CD8-positive, alpha-beta memory T cell (primary cell): ENCODE data around the gene SUDS3. TPM values are rescaled to one million over a fixed set of nuclear protein-coding genes. Genes with fewer than 3 reads are reported as not detected.

Experiments
- CTCF ChIA-PET: fragments of 350-600 bp; sonication (Branson Sonifier 250); formaldehyde crosslinking; loops from one replicate; lab custom pipeline; 2021; ENCODE audit warnings: antibody characterized with exemption; lab: Charles Lee
- POLR2A ChIA-PET: fragments of 350-600 bp; sonication (Branson Sonifier 250); formaldehyde crosslinking; loops from one replicate; lab custom pipeline; 2021; ENCODE audit warnings: antibody characterized with exemption; lab: Charles Lee
- DNase-seq, 5 donors: peaks; one replicate each; pipeline versions ENCODE4 v3.0.0 to v3.0.0-alpha.2; 2020 to 2022; ENCODE audit warnings: mixed read lengths in 1 of 5
- H3K27ac ChIP-seq: one replicate; pipeline ENCODE4 v1.7.0; 2013; ENCODE audit warnings: low read depth, mild to moderate bottlenecking, low read length, moderate library complexity
- H3K27me3 ChIP-seq: 2 replicates; pipeline ENCODE4 v1.7.0; 2013; ENCODE audit warnings: low read length, mild to moderate bottlenecking; ENCODE audit not compliant: insufficient read depth, poor library complexity, severe bottlenecking
- H3K36me3 ChIP-seq: 2 replicates; pipeline ENCODE4 v1.7.0; 2013; ENCODE audit warnings: mild to moderate bottlenecking, low read length, moderate library complexity; ENCODE audit not compliant: insufficient read depth
- H3K4me1 ChIP-seq: 2 replicates; pipeline ENCODE4 v1.7.0; 2013; ENCODE audit warnings: mild to moderate bottlenecking, low read length, moderate library complexity; ENCODE audit not compliant: insufficient read depth
- H3K4me3 ChIP-seq: 2 replicates; pipeline ENCODE4 v1.7.0; 2013; ENCODE audit warnings: mild to moderate bottlenecking, low read length
- H3K9me3 ChIP-seq: 2 replicates; pipeline ENCODE4 v1.7.0; 2013; ENCODE audit warnings: mild to moderate bottlenecking, low read length
- H3K27ac Mint-ChIP-seq, 8 donors: one replicate each; pipeline ENCODE4 v1.8.0; 2020 to 2021; ENCODE audit warnings: mixed read lengths in 8 of 8, mild to moderate bottlenecking in 6 of 8, inconsistent platforms in 3 of 8, moderate library complexity in 3 of 8
- H3K27me3 Mint-ChIP-seq, 2 donors: one replicate each; pipeline ENCODE4 v1.8.0; 2020 to 2021; ENCODE audit warnings: mixed read lengths in 2 of 2, mild to moderate bottlenecking in 1 of 2, moderate library complexity in 1 of 2
- H3K36me3 Mint-ChIP-seq, 3 donors: one replicate each; pipeline ENCODE4 v1.8.0; 2020 to 2021; ENCODE audit warnings: mixed read lengths in 3 of 3, inconsistent platforms in 1 of 3, mild to moderate bottlenecking in 1 of 3
- H3K4me1 Mint-ChIP-seq, 3 donors: one replicate each; pipeline ENCODE4 v1.8.0; 2020 to 2021; ENCODE audit warnings: mixed read lengths in 3 of 3, inconsistent platforms in 1 of 3, mild to moderate bottlenecking in 1 of 3
- H3K4me3 Mint-ChIP-seq, 7 donors: one replicate each; pipeline ENCODE4 v1.8.0; 2020 to 2021; ENCODE audit warnings: mixed read lengths in 7 of 7, mild to moderate bottlenecking in 6 of 7, moderate library complexity in 4 of 7, inconsistent platforms in 2 of 7
- H3K9me3 Mint-ChIP-seq, 5 donors: one replicate each; pipeline ENCODE4 v1.8.0; 2020 to 2022; ENCODE audit warnings: mixed read lengths in 5 of 5, mild to moderate bottlenecking in 3 of 5, moderate library complexity in 2 of 5, inconsistent platforms in 1 of 5
- polyA plus RNA-seq: library from polyadenylated mRNA; unstranded; fragments of 300-500 nt; fragmentation: Illumina TruSeq; gene quantifications from one replicate; pipeline ENCODE4 v1.2.3, GENCODE V29; 2021
- total RNA-seq, 2 experiments: library from RNA; stranded (reverse); gene quantifications; one replicate each; pipeline ENCODE4 v1.2.3, GENCODE V29; 2021

SUDS3 gene
- total RNA-seq (10 to 100 TPM; 23.8 to 25.1 TPM), polyA plus RNA-seq (16.2 TPM)

GRCh38 chr12:118376089-118377020, at the start of gene SUDS3:
TSS of gene SUDS3 (plus strand) at chr12:118376555. CDS start at chr12:118376692, 137 bp downstream.
- H3K36me3 ChIP-seq = peaks cover 5% of the 10 kb centered on the region
- ChIA-PET POLR2A (interaction anchor here (0.7 to 1.8 kb wide), 7 partner anchors 9 to 1292 kb away, joined by 3 to 27 read pairs (median 5); partner anchors contain the start of genes PRKAB1 and WSB2), CTCF (interaction anchor here (0.6 to 4.8 kb wide), 48 partner anchors 9 to 1292 kb away, joined by 3 to 95 read pairs (median 4); partner anchors contain the start of genes PEBP1, PRKAB1 and RFC5)
- Mint-ChIP-seq H3K36me3 (peaks cover 0 to 36% (median 2%) of the 10 kb centered on the region in 3 donors), H3K27me3 (peaks cover 0 to 3% of the 10 kb centered on the region in 2 donors), H3K4me1 (peaks cover 36 to 64% (median 43%) of the 10 kb centered on the region in 3 donors), H3K4me3 (peak within 1 kb of the TSS; percentile 73 to 99 (median 96)), H3K27ac (peak within 1 kb of the TSS; percentile 98 to 100 (median 99)), H3K9me3 (no peaks in the 10 kb centered on the region)
- DNase-seq = peak; percentile 89 to 95 (median 92)
- H3K27ac ChIP-seq = peak within 1 kb of the TSS; percentile 81
- no peaks in the 10 kb centered on the region for H3K27me3 ChIP-seq
- H3K4me1 ChIP-seq = peaks cover 33% of the 10 kb centered on the region
- peak within 1 kb of the TSS; percentile 86 for H3K4me3 ChIP-seq
- H3K9me3 ChIP-seq = no peaks in the 10 kb centered on the region

- Histone ChIP-seq H3K36me3 (no peaks in the 10 kb centered on the region), H3K27me3 (no peaks in the 10 kb centered on the region), H3K9me3 (no peaks in the 10 kb centered on the region), H3K4me3 (no peak overlapping the region), H3K27ac (no peak overlapping the region), H3K4me1 (peaks cover 4% of the 10 kb centered on the region)
- Mint-ChIP-seq H3K9me3 (no peaks in the 10 kb centered on the region), H3K4me1 (peaks cover 41 to 65% (median 53%) of the 10 kb centered on the region in 3 donors), H3K27me3 (no peaks in the 10 kb centered on the region), H3K27ac (peak overlapping the region in 1 of 8 donors; percentile 21), H3K36me3 (peaks cover 0 to 22% (median 3%) of the 10 kb centered on the region in 3 donors), H3K4me3 (no peak overlapping the region)
- no peak for DNase-seq
- ChIA-PET CTCF (no interaction called here), POLR2A (no interaction called here)
These were observed 49.4 kb upstream of the SUDS3 start for GRCh38 chr12:118326991-118327390.

- Mint-ChIP-seq H3K36me3 (peaks cover 0 to 22% (median 3%) of the 10 kb centered on the region in 3 donors), H3K4me3 (no peak overlapping the region)
These were observed 49.0 kb upstream of the SUDS3 start for GRCh38 chr12:118327391-118327790.

GRCh38 chr12:118328486-118329330, 47.6 kb upstream of the SUDS3 start:
- Histone ChIP-seq H3K36me3 (no peaks in the 10 kb centered on the region), H3K4me3 (no peak overlapping the region), H3K4me1 (peaks cover 4% of the 10 kb centered on the region), H3K27ac (no peak overlapping the region), H3K27me3 (no peaks in the 10 kb centered on the region), H3K9me3 (no peaks in the 10 kb centered on the region)
- Mint-ChIP-seq H3K4me1 (peaks cover 52 to 74% (median 59%) of the 10 kb centered on the region in 3 donors), H3K9me3 (no peaks in the 10 kb centered on the region), H3K27me3 (no peaks in the 10 kb centered on the region), H3K36me3 (peaks cover 0 to 29% (median 7%) of the 10 kb centered on the region in 3 donors), H3K4me3 (no peak overlapping the region), H3K27ac (no peak overlapping the region)
- ChIA-PET POLR2A (no interaction called here), CTCF (no interaction called here)
- DNase-seq = no peak

More at GRCh38 chr12:118327391-118327790, 49.0 kb upstream of the SUDS3 start:
- peaks cover 4% of the 10 kb centered on the region for H3K4me1 ChIP-seq
- peaks cover 44 to 69% (median 53%) of the 10 kb centered on the region in 3 donors for H3K4me1 Mint-ChIP-seq
- ChIA-PET CTCF (no interaction called here), POLR2A (no interaction called here)
- H3K27me3 Mint-ChIP-seq = no peaks in the 10 kb centered on the region
- H3K9me3 Mint-ChIP-seq = no peaks in the 10 kb centered on the region
- H3K4me3 ChIP-seq = no peak overlapping the region
- peak overlapping the region in 1 of 8 donors; percentile 6 for H3K27ac Mint-ChIP-seq
- H3K27ac ChIP-seq = no peak overlapping the region
- H3K36me3 ChIP-seq = no peaks in the 10 kb centered on the region
- DNase-seq = no peak
- no peaks in the 10 kb centered on the region for H3K27me3 ChIP-seq
- no peaks in the 10 kb centered on the region for H3K9me3 ChIP-seq

GRCh38 chr12:118330421-118331018, 45.8 kb upstream of the SUDS3 start:
- Mint-ChIP-seq H3K27ac (peak overlapping the region in 1 of 8 donors; percentile 10), H3K27me3 (no peaks in the 10 kb centered on the region), H3K36me3 (peaks cover 0 to 29% (median 9%) of the 10 kb centered on the region in 3 donors), H3K4me3 (peak overlapping the region in 1 of 7 donors; percentile 8), H3K9me3 (no peaks in the 10 kb centered on the region), H3K4me1 (peaks cover 43 to 70% (median 48%) of the 10 kb centered on the region in 3 donors)
- ChIA-PET POLR2A (interaction anchor here (0.7 kb wide), 1 partner anchor 28 kb away, joined by 4 read pairs; no protein-coding TSS in a partner anchor), CTCF (no interaction called here)
- peaks cover 4% of the 10 kb centered on the region for H3K4me1 ChIP-seq
- DNase-seq = no peak
- H3K9me3 ChIP-seq = no peaks in the 10 kb centered on the region
- no peaks in the 10 kb centered on the region for H3K27me3 ChIP-seq
- H3K27ac ChIP-seq = no peak overlapping the region
- no peak overlapping the region for H3K4me3 ChIP-seq
- H3K36me3 ChIP-seq = no peaks in the 10 kb centered on the region

- Mint-ChIP-seq H3K36me3 (peaks cover 0 to 34% (median 9%) of the 10 kb centered on the region in 3 donors), H3K9me3 (no peaks in the 10 kb centered on the region), H3K27ac (no peak overlapping the region), H3K4me3 (no peak overlapping the region), H3K4me1 (peaks cover 49 to 75% (median 65%) of the 10 kb centered on the region in 3 donors), H3K27me3 (no peaks in the 10 kb centered on the region)
- Histone ChIP-seq H3K36me3 (no peaks in the 10 kb centered on the region), H3K27me3 (no peaks in the 10 kb centered on the region), H3K9me3 (no peaks in the 10 kb centered on the region), H3K4me1 (peaks cover 4% of the 10 kb centered on the region), H3K27ac (no peak overlapping the region), H3K4me3 (no peak overlapping the region)
- DNase-seq = no peak
- ChIA-PET CTCF (interaction anchor here (1.6 kb wide), 1 partner anchor 10 kb away, joined by 3 read pairs; no protein-coding TSS in a partner anchor), POLR2A (interaction anchor here (1.0 kb wide), 1 partner anchor 25 kb away, joined by 3 read pairs; no protein-coding TSS in a partner anchor)
These were observed 43.8 kb upstream of the SUDS3 start for GRCh38 chr12:118332511-118332910.

GRCh38 chr12:118334241-118334640, 42.1 kb upstream of the SUDS3 start:
- Mint-ChIP-seq H3K27ac (peak overlapping the region in 1 of 8 donors; percentile 10), H3K4me3 (no peak overlapping the region), H3K4me1 (peaks cover 48 to 76% (median 68%) of the 10 kb centered on the region in 3 donors), H3K27me3 (no peaks in the 10 kb centered on the region), H3K9me3 (no peaks in the 10 kb centered on the region), H3K36me3 (peaks cover 0 to 40% (median 14%) of the 10 kb centered on the region in 3 donors)
- H3K36me3 ChIP-seq = no peaks in the 10 kb centered on the region
- H3K27me3 ChIP-seq = no peaks in the 10 kb centered on the region
- DNase-seq = no peak
- H3K27ac ChIP-seq = no peak overlapping the region
- H3K4me1 ChIP-seq = peaks cover 4% of the 10 kb centered on the region
- ChIA-PET POLR2A (no interaction called here), CTCF (interaction anchor here (0.6 kb wide), 1 partner anchor 35 kb away, joined by 3 read pairs; no protein-coding TSS in a partner anchor)
- no peak overlapping the region for H3K4me3 ChIP-seq
- H3K9me3 ChIP-seq = no peaks in the 10 kb centered on the region
